AG04449 (cell line): Measurements from ENCODE around the gene C22orf31.

Source experiments
- CTCF ChIA-PET: fragments of 350-600 bp; formaldehyde crosslinking; extraction: SDS; loops from one replicate; lab custom pipeline; 2021; ENCODE audit warnings: antibody characterized with exemption; lab: Yijun Ruan, JAX
- POLR2A ChIA-PET: fragments of 400-600, 350-600 bp; formaldehyde crosslinking; extraction: SDS; loops from one replicate; lab custom pipeline; 2020; ENCODE audit warnings: antibody characterized with exemption, inconsistent platforms; lab: Yijun Ruan, JAX
- DNase-seq: peaks from one replicate; pipeline ENCODE4 v3.0.0-alpha.2; 2010; ENCODE audit warnings: low read depth, low spot score
- H3K4me3 ChIP-seq: 2 replicates; pipeline ENCODE4 v1.5.1; 2011; ENCODE audit warnings: low read depth, mild to moderate bottlenecking, control low read depth, low read length
- CTCF ChIP-seq: IDR thresholded peaks from one replicate; pipeline ENCODE4 v1.5.1; 2011; ENCODE audit warnings: mild to moderate bottlenecking, moderate library complexity, low read length, control low read depth, inconsistent platforms; ENCODE audit not compliant: insufficient read depth; ENCODE audit errors: missing control alignments

The C22orf31 gene

GRCh38 chr22:29061773-29062172 is at the start of gene C22orf31:
Gene C22orf31 (minus strand): TSS chr22:29061831. CDS start chr22:29061792, 39 bp downstream.
- no peak within 1 kb of the TSS for H3K4me3 ChIP-seq
- no peak for TF ChIP-seq CTCF
- DNase-seq, result no peak
- ChIA-PET CTCF (interaction anchor here (0.7 to 1.8 kb wide), 4 partner anchors 9 to 666 kb away, joined by 3 to 4 read pairs (median 4); no protein-coding TSS in a partner anchor), POLR2A (interaction anchor here (0.5 to 0.6 kb wide), 2 partner anchors 200 to 328 kb away, joined by 3 to 4 read pairs; no protein-coding TSS in a partner anchor)

GRCh38 chr22:29110946-29111345 is 49.3 kb upstream of the C22orf31 start:
- H3K4me3 ChIP-seq, result no peak overlapping the region
- no peak for DNase-seq
- POLR2A ChIA-PET, result no interaction called here
- TF ChIP-seq CTCF, result no peak
- CTCF ChIA-PET, result interaction anchor here (1.1 to 1.6 kb wide), 3 partner anchors 18 to 135 kb away, joined by 3 read pairs; no protein-coding TSS in a partner anchor

- TF ChIP-seq CTCF, result no peak
- POLR2A ChIA-PET, result no interaction called here
- CTCF ChIA-PET, result interaction anchor here (1.6 kb wide), 1 partner anchor 136 kb away, joined by 3 read pairs; no protein-coding TSS in a partner anchor
Observed at GRCh38 chr22:29109822-29110221, 48.2 kb upstream of the C22orf31 start.

GRCh38 chr22:29108137-29108536 is 46.5 kb upstream of the C22orf31 start:
- H3K4me3 ChIP-seq, result no peak overlapping the region
- TF ChIP-seq CTCF, result no peak
- POLR2A ChIA-PET, result no interaction called here
- CTCF ChIA-PET, result no interaction called here
- no peak for DNase-seq

More at GRCh38 chr22:29109822-29110221, 48.2 kb upstream of the C22orf31 start:
- no peak overlapping the region for H3K4me3 ChIP-seq
- no peak for DNase-seq

- POLR2A ChIA-PET, result no interaction called here
- CTCF ChIA-PET, result no interaction called here
Observed at GRCh38 chr22:29106839-29107238, 45.2 kb upstream of the C22orf31 start.

GRCh38 chr22:29105468-29105867 is 43.8 kb upstream of the C22orf31 start:
- ChIA-PET POLR2A (no interaction called here), CTCF (no interaction called here)
- H3K4me3 ChIP-seq, result no peak overlapping the region
- DNase-seq, result no peak
- no peak for TF ChIP-seq CTCF

More at GRCh38 chr22:29106839-29107238, 45.2 kb upstream of the C22orf31 start:
- DNase-seq, result no peak
- H3K4me3 ChIP-seq, result no peak overlapping the region
- no peak for TF ChIP-seq CTCF
